Activated naive CD8-positive, alpha-beta T cell treated with anti-CD3 and anti-CD28 coated beads, Interleukin-2, amount 50 U/mL, for 16 hours (primary cell): Measurements from ENCODE around the gene KCNQ5.

Experiments used
- DNase-seq: peaks from one replicate; pipeline ENCODE4 v3.0.0-alpha.2; 2020; ENCODE audit warnings: low read depth, low spot score

The KCNQ5 gene

GRCh38 chr6:72793641-72794395 lies 172.0 kb downstream of the KCNQ5 start:
- DNase-seq = no peak

- no peak for DNase-seq
These were observed 176.3 kb downstream of the KCNQ5 start for GRCh38 chr6:72798196-72798595.

- DNase-seq = no peak
These were observed 188.0 kb downstream of the KCNQ5 start for GRCh38 chr6:72809746-72810379.

DNA sequence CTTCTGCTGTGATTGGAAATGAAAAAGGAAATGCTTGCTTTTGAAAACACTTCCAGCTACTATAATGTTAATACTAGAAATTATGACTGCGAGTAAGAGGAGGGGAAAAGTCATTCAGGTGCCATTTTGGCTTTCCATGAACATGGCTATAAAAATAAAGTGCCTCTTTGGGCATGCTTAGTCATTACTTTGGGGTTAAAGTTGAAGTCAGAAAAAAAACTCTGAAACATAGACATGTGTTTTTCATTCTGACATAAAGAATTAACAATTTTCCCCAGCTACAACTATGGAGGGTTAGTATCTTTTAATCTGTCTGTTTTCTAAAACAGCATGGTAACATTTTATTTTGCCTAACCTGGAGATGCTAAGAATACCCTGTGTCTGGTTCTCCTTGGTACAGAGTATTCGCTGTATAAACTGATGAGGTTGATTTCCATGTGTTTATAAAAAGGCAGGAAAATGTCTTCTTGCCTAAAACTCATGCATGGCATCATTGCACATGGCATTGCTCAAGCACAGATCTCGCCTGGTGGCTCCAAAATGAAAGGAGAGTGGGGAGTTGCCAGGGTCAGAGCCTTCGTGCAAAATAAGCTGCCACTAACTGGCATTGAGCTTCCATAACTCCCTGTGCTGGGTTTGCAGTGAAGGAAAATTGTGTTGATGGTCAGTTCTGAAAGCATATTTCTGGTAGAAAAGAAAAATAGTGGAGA lies 188.9 kb downstream of the KCNQ5 start:
- no peak for DNase-seq

DNA sequence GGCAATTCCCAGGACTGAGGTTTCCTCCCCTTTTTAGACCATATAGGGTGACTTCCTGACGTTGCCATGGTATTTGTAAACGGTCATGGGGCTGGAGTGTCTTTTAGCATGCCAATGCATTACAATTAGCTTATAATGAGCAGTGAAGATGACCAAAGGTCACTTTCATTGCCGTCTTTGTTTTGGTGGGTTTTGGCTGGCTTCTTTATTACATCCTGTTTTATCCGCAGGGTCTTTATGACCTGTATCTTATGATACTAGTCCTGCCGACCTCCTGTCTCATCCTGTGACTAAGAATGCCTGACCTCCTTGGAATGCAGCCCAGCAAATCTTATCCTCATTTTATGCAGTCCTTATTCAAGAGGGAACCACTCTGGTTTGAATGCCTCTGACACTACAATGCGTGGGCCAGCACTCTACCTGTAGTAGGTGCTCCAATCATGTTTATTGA lies 190.1 kb downstream of the KCNQ5 start:
- no peak for DNase-seq

GRCh38 chr6:72813807-72814596 lies 192.1 kb downstream of the KCNQ5 start:
- DNase-seq = no peak

- DNase-seq = no peak
These were observed 194.2 kb downstream of the KCNQ5 start for GRCh38 chr6:72816022-72816421.

DNA sequence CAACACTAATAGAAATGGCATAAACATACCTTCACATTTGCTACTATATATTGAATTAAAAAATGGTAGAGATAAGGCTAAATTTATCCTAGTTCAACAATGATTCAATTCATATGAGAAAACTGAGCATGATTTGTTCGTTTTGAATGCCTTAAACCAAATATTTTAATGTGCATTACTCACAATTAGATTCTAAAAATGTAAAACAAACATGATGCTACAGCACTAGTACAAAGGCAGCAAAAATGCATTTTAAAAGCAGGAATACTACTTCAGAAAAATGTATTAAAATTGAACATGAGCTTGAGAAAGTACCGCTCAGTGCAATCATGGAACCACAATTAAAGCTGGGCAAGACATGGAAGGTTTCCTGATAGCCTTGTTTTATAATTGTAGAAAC lies 195.3 kb downstream of the KCNQ5 start:
- no peak for DNase-seq

DNA sequence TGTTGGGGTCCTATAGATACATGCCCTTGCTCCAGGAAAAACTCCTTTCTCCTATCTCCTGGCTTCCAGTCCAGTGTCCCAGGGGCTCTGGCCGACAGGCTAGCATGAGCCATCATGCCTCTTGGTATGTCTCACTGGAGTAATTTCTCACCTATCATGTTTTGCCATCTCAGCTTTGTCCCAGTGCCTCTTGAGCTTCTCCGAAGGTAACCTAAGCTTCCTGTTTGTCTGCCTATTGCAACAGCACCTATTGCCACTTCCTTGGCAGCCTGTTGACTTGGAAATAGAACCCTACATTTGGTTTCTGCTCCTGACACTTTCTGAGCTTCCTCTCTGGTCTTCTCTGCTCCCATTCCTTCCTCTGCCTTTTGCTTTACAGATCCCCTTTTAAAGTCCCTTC lies 197.7 kb downstream of the KCNQ5 start:
- DNase-seq = no peak

GRCh38 chr6:72820153-72820552 lies 198.3 kb downstream of the KCNQ5 start:
- no peak for DNase-seq

- no peak for DNase-seq
These were observed 199.0 kb downstream of the KCNQ5 start for GRCh38 chr6:72820906-72821305.

- DNase-seq = no peak
These were observed 200.2 kb downstream of the KCNQ5 start for GRCh38 chr6:72822023-72822422.

GRCh38 chr6:72822691-72823090 lies 200.8 kb downstream of the KCNQ5 start:
- no peak for DNase-seq

DNA sequence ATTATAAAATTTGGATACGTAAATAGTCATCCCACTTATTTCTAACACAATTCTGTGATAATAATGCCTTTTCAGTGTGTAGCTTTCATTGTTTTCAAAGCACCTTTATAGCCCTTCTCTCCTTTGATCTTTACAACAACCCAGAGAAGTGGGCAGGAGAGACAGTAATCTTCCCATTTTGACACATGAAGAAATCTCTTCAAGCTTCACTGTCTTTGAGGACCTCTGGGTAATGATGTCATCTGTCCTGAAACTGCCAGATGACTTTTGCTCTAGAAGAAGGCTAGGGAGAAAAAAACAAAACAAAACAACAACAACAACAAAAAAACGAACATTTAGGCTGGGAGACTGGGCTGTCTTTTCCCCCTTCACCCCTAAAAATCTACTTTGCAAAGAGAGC lies 203.0 kb downstream of the KCNQ5 start:
- no peak for DNase-seq

DNA sequence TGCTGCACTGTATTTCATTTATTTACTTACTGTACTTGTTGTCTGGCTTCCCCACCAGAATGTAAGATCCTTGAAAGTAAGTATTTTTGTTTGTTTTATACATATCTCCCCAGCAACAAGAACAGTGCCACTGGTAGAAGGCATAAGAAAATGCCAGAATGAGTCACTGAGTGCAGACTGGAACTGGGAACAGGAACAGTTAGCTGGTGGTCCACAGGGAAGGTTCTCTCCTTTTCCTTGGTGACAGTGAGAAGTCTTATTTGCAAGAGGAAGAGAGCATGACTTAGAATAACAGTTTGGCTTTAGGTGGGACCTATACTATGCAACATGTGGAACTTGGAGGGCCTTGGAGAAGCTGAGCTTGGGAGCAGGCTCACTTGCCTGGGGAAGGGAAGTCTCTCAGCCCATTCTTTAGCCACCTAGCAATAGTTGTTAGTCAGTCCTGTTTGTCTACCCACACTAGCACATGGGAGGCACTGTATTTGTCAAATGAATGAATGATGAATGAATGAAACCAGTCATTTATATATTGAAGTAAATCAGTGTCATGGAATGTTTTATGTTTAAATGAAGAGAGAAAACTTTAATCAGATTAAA lies 203.5 kb downstream of the KCNQ5 start:
- DNase-seq = no peak

GRCh38 chr6:72826037-72826436 lies 204.2 kb downstream of the KCNQ5 start:
- DNase-seq = no peak

- DNase-seq = no peak
These were observed 205.0 kb downstream of the KCNQ5 start for GRCh38 chr6:72826744-72827438.

DNA sequence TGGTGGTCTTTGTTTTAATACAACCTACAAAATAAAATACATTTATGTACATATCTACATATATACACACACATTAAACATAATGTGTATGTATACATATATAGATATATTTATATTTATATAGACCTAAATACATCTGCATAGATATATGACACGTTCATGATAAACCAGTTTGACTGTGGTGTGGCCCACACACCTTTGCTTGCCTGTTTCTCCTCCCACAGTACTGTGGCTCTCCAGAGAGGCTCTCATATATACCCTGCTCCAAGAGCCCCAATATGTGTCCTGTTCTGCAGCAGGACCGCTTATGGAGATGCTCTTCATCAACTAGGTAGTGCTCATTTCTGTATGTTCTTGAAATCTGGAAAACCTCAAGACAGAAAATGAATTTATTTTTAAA lies 207.0 kb downstream of the KCNQ5 start:
- no peak for DNase-seq

GRCh38 chr6:72832271-72832670 lies 210.4 kb downstream of the KCNQ5 start:
- DNase-seq = no peak

GRCh38 chr6:72835749-72836148 lies 213.9 kb downstream of the KCNQ5 start:
- no peak for DNase-seq

GRCh38 chr6:72836971-72837370 lies 215.1 kb downstream of the KCNQ5 start:
- DNase-seq = no peak
